Lower leg skin (tissue), 4 donors: Measurements from ENCODE around the gene CXCL10. TPM values are rescaled to one million over a fixed set of nuclear protein-coding genes. Genes with fewer than 3 reads are reported as not detected.

ENCODE experiments used
- DNase-seq, 2 donors: peaks; one replicate each; pipeline ENCODE4 v3.0.0-alpha.2; 2019; ENCODE audit warnings: low spot score in 2 of 2
- H3K4me3 ChIP-seq: fragments of 200-600 bp; sonication (generic); 2 replicates; pipeline ENCODE4 v1.5.1; 2017; ENCODE audit warnings: mild to moderate bottlenecking, low read depth; ENCODE audit not compliant: poor library complexity, severe bottlenecking
- CTCF ChIP-seq, 3 donors: fragments of 450-650 bp; IDR thresholded peaks; one replicate each; pipeline ENCODE4 v1.5.1; 2016; ENCODE audit warnings: antibody characterized with exemption in 3 of 3, mild to moderate bottlenecking in 3 of 3, moderate library complexity in 2 of 3
- POLR2A ChIP-seq, 2 donors: fragments of 450-650 bp; IDR thresholded peaks; one replicate each; pipeline ENCODE4 v1.6.1; 2016 to 2017; ENCODE audit warnings: antibody characterized with exemption in 2 of 2, mild to moderate bottlenecking in 1 of 2, moderate library complexity in 1 of 2
- whole genome bisulfite sequencing, 2 donors: methylation state at CpG; one replicate each; pipeline ENCODE4 v1.1.5; 2018; 5-methylcytosine and 5-hydroxymethylcytosine counted together
- intact Hi-C: fragments of 100-400 bp; cut with DNase I; formaldehyde crosslinking; loops from one replicate; pipeline ENCODE4 v1.15.0; 2023; ENCODE audit warnings: low total_unique reads
- total RNA-seq, 4 donors: library from RNA; depleted of rRNA; stranded (reverse); fragments of >200 nt; gene quantifications; one replicate each; pipeline ENCODE4 v1.1.0, GENCODE V29; 2016

Gene CXCL10
- total RNA-seq: under 1 TPM in 2 of 4 donors, not detected in 2; 0.30 to 0.64 TPM

GRCh38 chr4:76023389-76023788 is at the start of gene CXCL10:
TSS of gene CXCL10 (minus strand) at chr4:76023497. CDS start at chr4:76023431, 66 bp downstream.
- 10 to 17% methylated on average over 3 of the region's 3 CpGs for WGBS, 2 donors
- no peak within 1 kb of the TSS for H3K4me3 ChIP-seq
- intact Hi-C loops: no loop called here
- no peak for DNase-seq
- TF ChIP-seq POLR2A (IDR thresholded peaks at IDR 0.05): no peak
- no peak for TF ChIP-seq CTCF (IDR thresholded peaks at IDR 0.05)

- no peak for TF ChIP-seq POLR2A (IDR thresholded peaks at IDR 0.05)
- no peak for TF ChIP-seq CTCF (IDR thresholded peaks at IDR 0.05)
- no peak for DNase-seq
- H3K4me3 ChIP-seq: no peak overlapping the region
- 84 to 88% methylated on average over 4 of the region's 4 CpGs for WGBS, 2 donors
- intact Hi-C loops: no loop called here
Observed at GRCh38 chr4:76072760-76073159, 49.5 kb upstream of the CXCL10 start.

GRCh38 chr4:76067652-76068286 is 44.5 kb upstream of the CXCL10 start:
- 0 to 4% methylated on average over 2 of the region's 2 CpGs for WGBS, 2 donors
- no peak for TF ChIP-seq POLR2A (IDR thresholded peaks at IDR 0.05)
- no peak overlapping the region for H3K4me3 ChIP-seq
- peak; percentile 62 to 88 for DNase-seq
- intact Hi-C loops: loop anchor here (5.0 kb wide), 1 partner anchor 75 kb away; the partner anchor contains the start of gene SDAD1

GRCh38 chr4:76066546-76066945 is 43.2 kb upstream of the CXCL10 start:
- peak in 1 of 2 donors; percentile 70 for DNase-seq
- 61 to 67% methylated on average over 3 of the region's 3 CpGs for WGBS, 2 donors
- intact Hi-C loops: loop anchor here (5.0 kb wide), 1 partner anchor 74 kb away; the partner anchor contains the start of gene SDAD1
- TF ChIP-seq POLR2A (IDR thresholded peaks at IDR 0.05) (no peak), CTCF (IDR thresholded peaks at IDR 0.05) (no peak)
- H3K4me3 ChIP-seq: no peak overlapping the region

GRCh38 chr4:76061982-76062381 is 38.7 kb upstream of the CXCL10 start:
- no peak for DNase-seq
- no peak overlapping the region for H3K4me3 ChIP-seq
- 45 to 67% methylated on average over 1 of the region's 1 CpG for WGBS, 2 donors
- intact Hi-C loops: no loop called here
- TF ChIP-seq POLR2A (IDR thresholded peaks at IDR 0.05) (no peak), CTCF (IDR thresholded peaks at IDR 0.05) (no peak)

- 39 to 60% methylated on average over 1 of the region's 1 CpG for WGBS, 2 donors
- H3K4me3 ChIP-seq: no peak overlapping the region
- TF ChIP-seq POLR2A (IDR thresholded peaks at IDR 0.05): no peak
- TF ChIP-seq CTCF (IDR thresholded peaks at IDR 0.05): no peak
- DNase-seq: no peak
- intact Hi-C loops: no loop called here
Observed at GRCh38 chr4:76061421-76061820, 38.1 kb upstream of the CXCL10 start.
